SU-DHL-6 (cell line): ENCODE measurements around the gene LAMTOR4.
"Not testable (repeated sequence)": the region's sequence is repeated elsewhere in the genome, so short reads cannot be mapped to it uniquely, and the experiment has no call there.

ENCODE experiments used
- H2AFZ ChIP-seq: fragments of 200-600 bp; sonication (generic); 2 replicates; pipeline ENCODE4 v1.6.1; 2014; ENCODE audit warnings: low read depth, mild to moderate bottlenecking, moderate library complexity, mixed read lengths, antibody characterized with exemption, low read length; ENCODE audit not compliant: severe bottlenecking
- H3F3A ChIP-seq: fragments of 200-600 bp; shearing (Covaris generic); 2 replicates; pipeline ENCODE4 v1.6.0; 2016; ENCODE audit warnings: antibody characterized with exemption, mild to moderate bottlenecking; ENCODE audit not compliant: insufficient read depth
- H3K27ac ChIP-seq: fragments of 200-600 bp; sonication (generic); 2 replicates; pipeline ENCODE4 v1.5.1; 2016; ENCODE audit warnings: low read depth, mild to moderate bottlenecking, low read length, moderate library complexity, mixed read lengths
- H3K27me3 ChIP-seq: fragments of 200-600 bp; sonication (generic), shearing (Covaris generic); 2 replicates; pipeline ENCODE4 v1.6.0; 2014; ENCODE audit warnings: mild to moderate bottlenecking, low read length
- H3K36me3 ChIP-seq: fragments of 200-600 bp; sonication (generic); 2 replicates; pipeline ENCODE4 v1.6.1; 2014; ENCODE audit warnings: mild to moderate bottlenecking, low read length, mixed read lengths
- H3K4me2 ChIP-seq: fragments of 300-600, 200-600 bp; shearing (Covaris generic), sonication (generic); 2 replicates; pipeline ENCODE4 v1.6.0; 2014; ENCODE audit warnings: low read length, low read depth, mild to moderate bottlenecking; ENCODE audit not compliant: poor library complexity, severe bottlenecking
- H3K4me3 ChIP-seq: fragments of 200-600 bp; sonication (generic); 2 replicates; pipeline ENCODE4 v1.5.1; 2014; ENCODE audit warnings: antibody characterized with exemption, low read length, mild to moderate bottlenecking, mixed read lengths; ENCODE audit not compliant: insufficient read depth, poor library complexity, severe bottlenecking
- H3K79me2 ChIP-seq: fragments of 200-600 bp; sonication (generic); 2 replicates; pipeline ENCODE4 v1.6.1; 2014; ENCODE audit warnings: mild to moderate bottlenecking, low read length, moderate library complexity; ENCODE audit not compliant: insufficient read depth
- H3K9ac ChIP-seq: fragments of 200-600 bp; sonication (generic); 2 replicates; pipeline ENCODE4 v1.7.0; 2014; ENCODE audit warnings: mild to moderate bottlenecking, low read length
- H3K9me2 ChIP-seq: fragments of 200-600 bp; sonication (generic); replicated peaks from 2 replicates; pipeline ENCODE4 v1.6.1; 2014; ENCODE audit warnings: low read length; ENCODE audit not compliant: insufficient read depth
- H3K9me3 ChIP-seq: fragments of 200-600 bp; sonication (generic); 2 replicates; pipeline ENCODE4 v1.6.1; 2014; ENCODE audit warnings: low read length, mixed read lengths; ENCODE audit not compliant: insufficient read depth
- H4K20me1 ChIP-seq: fragments of 200-600 bp; sonication (generic); 2 replicates; pipeline ENCODE4 v1.6.1; 2014; ENCODE audit warnings: low read depth, mild to moderate bottlenecking, antibody characterized with exemption, low read length, moderate library complexity, mixed read lengths
- CTCF ChIP-seq: fragments of 200-600 bp; sonication (generic); IDR thresholded peaks from one replicate; pipeline ENCODE4 v1.5.1; 2017; ENCODE audit warnings: antibody characterized with exemption, mild to moderate bottlenecking, low read length, moderate library complexity; ENCODE audit not compliant: insufficient read depth, poor library complexity, severe bottlenecking
- EZH2phosphoT487 ChIP-seq: fragments of 200-600 bp; sonication (generic), shearing (Covaris generic); conservative IDR thresholded peaks from 2 replicates; pipeline ENCODE4 v1.6.1; 2018; ENCODE audit warnings: mild to moderate bottlenecking, antibody characterized with exemption, low read length, moderate library complexity, mixed read lengths

Gene LAMTOR4

DNA sequence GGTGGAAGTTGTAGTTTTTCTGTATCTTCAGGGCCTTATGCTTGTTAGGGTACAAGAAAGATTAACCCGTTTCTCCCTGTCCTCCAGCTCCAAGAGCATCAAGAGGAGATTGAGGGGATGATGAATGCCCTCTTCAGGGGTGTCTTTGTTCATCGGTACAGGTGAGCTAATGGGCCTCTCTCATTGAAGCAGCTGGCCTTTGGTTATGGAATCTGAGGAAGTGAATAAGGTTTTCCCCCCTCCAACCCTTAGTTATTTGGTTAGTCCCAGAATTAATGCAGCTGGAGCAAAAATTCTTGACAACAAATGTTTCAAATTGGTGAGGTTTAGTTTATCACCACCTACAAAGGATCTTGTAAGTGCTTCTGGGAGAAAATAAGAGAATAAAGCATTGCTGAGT is 46.5 kb downstream of the LAMTOR4 start:
- H3K79me2 ChIP-seq, result no peaks in the 10 kb centered on the region
- no peaks in the 10 kb centered on the region for H3K36me3 ChIP-seq
- peak overlapping the region; percentile 46 for H2AFZ ChIP-seq
- H3K9me2 ChIP-seq, result no peaks in the 10 kb centered on the region
- H4K20me1 ChIP-seq, result no peaks in the 10 kb centered on the region
- peak overlapping the region; percentile 35 for H3K4me2 ChIP-seq
- peak overlapping the region; percentile 94 for H3K27ac ChIP-seq
- TF ChIP-seq CTCF (no peak), EZH2phosphoT487 (no peak)
- peaks cover 54% of the 10 kb centered on the region for H3F3A ChIP-seq
- peak overlapping the region; percentile 33 for H3K9ac ChIP-seq
- H3K9me3 ChIP-seq, result no peaks in the 10 kb centered on the region
- no peaks in the 10 kb centered on the region for H3K27me3 ChIP-seq
- no peak overlapping the region for H3K4me3 ChIP-seq

DNA sequence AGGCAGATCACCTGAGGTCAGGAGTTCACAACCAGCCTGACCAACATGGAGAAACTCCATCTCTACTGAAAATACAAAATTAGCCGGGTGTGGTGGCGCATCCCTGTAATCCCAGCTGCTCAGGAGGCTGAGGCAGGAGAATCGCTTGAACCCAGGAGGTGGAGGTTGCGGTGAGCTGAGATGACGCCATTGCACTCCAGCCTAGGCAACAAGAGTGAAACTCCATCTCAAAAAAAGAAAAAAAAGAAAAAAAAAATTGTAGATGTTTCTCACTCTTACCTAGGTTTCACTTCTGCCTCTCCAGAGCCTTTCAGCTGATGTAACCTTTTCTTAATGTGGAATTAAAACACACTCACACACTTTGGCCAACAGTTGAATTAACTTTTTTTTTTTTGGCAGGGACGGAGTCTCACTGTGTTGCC is 47.2 kb downstream of the LAMTOR4 start:
- H3K9me2 ChIP-seq, H3K4me3 ChIP-seq, H3K27me3 ChIP-seq, H4K20me1 ChIP-seq, H3K79me2 ChIP-seq, H3K9me3 ChIP-seq, H3K36me3 ChIP-seq: not testable (repeated sequence)
- Histone ChIP-seq H3K4me2 (peak overlapping the region; percentile 35), H3K9ac (peak overlapping the region; percentile 33), H3F3A (peaks cover 47% of the 10 kb centered on the region), H2AFZ (peak overlapping the region; percentile 46), H3K27ac (peak overlapping the region; percentile 94)

DNA sequence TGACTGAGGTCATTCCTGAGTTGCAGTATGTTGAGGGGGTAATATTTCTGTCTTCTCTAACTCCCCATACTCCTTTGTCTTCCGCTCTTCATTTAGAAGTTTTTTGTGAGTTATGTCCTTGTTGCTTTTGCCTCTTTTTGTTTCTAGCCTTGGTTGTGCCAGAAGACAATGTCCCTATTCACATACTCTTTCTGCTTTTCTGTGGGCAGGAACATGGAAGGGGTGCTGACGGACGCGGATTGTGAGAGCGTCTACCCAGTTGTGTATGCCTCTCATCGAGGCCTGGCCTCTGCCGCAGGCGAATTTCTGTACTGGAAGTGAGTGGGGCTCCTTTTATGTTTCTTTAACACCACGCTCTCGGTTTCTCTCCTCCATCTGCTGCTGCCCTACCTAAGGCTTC is 49.5 kb downstream of the LAMTOR4 start:
- no peak overlapping the region for H3K9ac ChIP-seq
- no peak overlapping the region for H3K27ac ChIP-seq
- no peaks in the 10 kb centered on the region for H3K79me2 ChIP-seq
- H3K9me2 ChIP-seq, result no peaks in the 10 kb centered on the region
- H3K4me2 ChIP-seq, result no peak overlapping the region
- H3K9me3 ChIP-seq, result no peaks in the 10 kb centered on the region
- H3K36me3 ChIP-seq, result no peaks in the 10 kb centered on the region
- H4K20me1 ChIP-seq, result no peaks in the 10 kb centered on the region
- peaks cover 24% of the 10 kb centered on the region for H3F3A ChIP-seq
- H3K4me3 ChIP-seq, result no peak overlapping the region
- no peaks in the 10 kb centered on the region for H3K27me3 ChIP-seq
- no peak for TF ChIP-seq EZH2phosphoT487
- TF ChIP-seq CTCF, result no peak
- no peak overlapping the region for H2AFZ ChIP-seq

GRCh38 chr7:100200693-100201092 is 52.0 kb downstream of the LAMTOR4 start:
- no peaks in the 10 kb centered on the region for H3K79me2 ChIP-seq
- no peaks in the 10 kb centered on the region for H3K36me3 ChIP-seq
- H3K9me3 ChIP-seq, result no peaks in the 10 kb centered on the region
- H3K9ac ChIP-seq, result no peak overlapping the region
- H2AFZ ChIP-seq, result no peak overlapping the region
- TF ChIP-seq EZH2phosphoT487 (no peak), CTCF (no peak)
- no peak overlapping the region for H3K27ac ChIP-seq
- no peaks in the 10 kb centered on the region for H3K9me2 ChIP-seq
- H4K20me1 ChIP-seq, result no peaks in the 10 kb centered on the region
- H3K4me3 ChIP-seq, result no peak overlapping the region
- H3F3A ChIP-seq, result 0 out of 2 replicates have a peak, but pooled peaks cover under 1% of the 10 kb centered on the region
- no peak overlapping the region for H3K4me2 ChIP-seq
- no peaks in the 10 kb centered on the region for H3K27me3 ChIP-seq
